ENCODE measurements around the gene CASZ1.

DNA sequence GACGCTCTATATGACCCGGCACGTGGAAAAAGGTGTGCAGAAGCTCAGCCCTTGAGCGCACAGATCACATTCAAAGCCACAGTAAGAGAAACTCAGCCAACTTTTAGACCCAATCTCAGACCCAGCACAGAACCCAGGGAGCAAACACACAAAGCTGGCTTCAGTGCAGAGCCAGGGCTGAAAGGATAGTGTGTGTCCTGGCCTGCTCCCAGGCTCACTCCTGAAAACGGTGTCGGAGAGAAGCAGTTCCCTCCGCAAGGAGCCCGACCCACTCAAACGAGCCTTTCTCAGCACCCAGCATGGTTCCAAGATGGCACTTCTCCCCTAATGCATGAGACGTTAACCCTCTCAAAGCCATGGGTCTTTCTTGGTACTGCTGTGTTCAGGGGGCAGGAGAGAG, 39.6 kb downstream of the CASZ1 start:
- TF ChIP-seq ZNF253 (CRISPR knock-in tag; conservative IDR thresholded peaks at IDR 0.05) (no peak), SETDB1 (IDR thresholded peaks at IDR 0.05; ENCODE audit: low read length) (no peak), EZH2 (IDR thresholded peaks at IDR 0.05; ENCODE audit: borderline replicate concordance, low read depth, low read length) (no peak), U2AF1 (optimal IDR thresholded peaks at IDR 0.05; ENCODE audit: low read depth, low read length) (no peak), CTCF (IDR thresholded peaks at IDR 0.05 in 2 of 3, conservative IDR thresholded peaks at IDR 0.05 in 1 of 3; ENCODE audit: insufficient read depth in 2 of 3, low read depth in 1 of 3, low read length in 3 of 3) (no peak), FOXK1 (CRISPR knock-in tag; IDR thresholded peaks at IDR 0.05; ENCODE audit: borderline replicate concordance) (no peak), ZNF507 (tag; conservative IDR thresholded peaks at IDR 0.05) (no peak), ZNF121 (CRISPR knock-in tag; conservative IDR thresholded peaks at IDR 0.05) (no peak), BHLHE40 (IDR thresholded peaks at IDR 0.05; ENCODE audit: low read length) (no peak), RBM17 (IDR thresholded peaks at IDR 0.05; ENCODE audit: borderline replicate concordance, low read depth, low read length) (no peak), NFE2 (IDR thresholded peaks at IDR 0.05; ENCODE audit: low read depth) (no peak)
- TF ChIP-seq, protein P1, sequence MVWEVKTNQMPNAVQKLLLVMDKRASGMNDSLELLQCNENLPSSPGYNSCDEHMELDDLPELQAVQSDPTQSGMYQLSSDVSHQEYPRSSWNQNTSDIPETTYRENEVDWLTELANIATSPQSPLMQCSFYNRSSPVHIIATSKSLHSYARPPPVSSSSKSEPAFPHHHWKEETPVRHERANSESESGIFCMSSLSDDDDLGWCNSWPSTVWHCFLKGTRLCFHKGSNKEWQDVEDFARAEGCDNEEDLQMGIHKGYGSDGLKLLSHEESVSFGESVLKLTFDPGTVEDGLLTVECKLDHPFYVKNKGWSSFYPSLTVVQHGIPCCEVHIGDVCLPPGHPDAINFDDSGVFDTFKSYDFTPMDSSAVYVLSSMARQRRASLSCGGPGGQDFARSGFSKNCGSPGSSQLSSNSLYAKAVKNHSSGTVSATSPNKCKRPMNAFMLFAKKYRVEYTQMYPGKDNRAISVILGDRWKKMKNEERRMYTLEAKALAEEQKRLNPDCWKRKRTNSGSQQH (CRISPR knock-in tag; IDR thresholded peaks at IDR 0.05), result no peak
